Ishikawa (cell line): Measurements from ENCODE around the gene TNS3.
A peak's percentile ranks its signal among the peaks of the same experiment; 100 is the strongest.

Experiments used
- CEBPB ChIP-seq: IDR thresholded peaks from 2 replicates; pipeline ENCODE4 v1.6.1; 2012
- CREB1 ChIP-seq: IDR thresholded peaks from 2 replicates; pipeline ENCODE4 v1.6.1; 2012; ENCODE audit warnings: low read depth
- EGR1 ChIP-seq: IDR thresholded peaks from 2 replicates; pipeline ENCODE4 v1.6.1; 2012
- EP300 ChIP-seq: IDR thresholded peaks from 2 replicates; pipeline ENCODE4 v1.6.1; 2012; ENCODE audit warnings: borderline replicate concordance
- FOXM1 ChIP-seq: IDR thresholded peaks from 2 replicates; pipeline ENCODE4 v1.6.1; 2012; ENCODE audit warnings: low read depth, borderline replicate concordance
- MAX ChIP-seq: IDR thresholded peaks from 2 replicates; pipeline ENCODE4 v1.6.1; 2012
- NFIC ChIP-seq: IDR thresholded peaks from 2 replicates; pipeline ENCODE4 v1.6.1; 2012
- RAD21 ChIP-seq: IDR thresholded peaks from 2 replicates; pipeline ENCODE4 v1.6.1; 2012; ENCODE audit warnings: low read depth
- REST ChIP-seq: IDR thresholded peaks from 2 replicates; pipeline ENCODE4 v1.6.1; 2012; ENCODE audit warnings: low read depth, mild to moderate bottlenecking
- TAF1 ChIP-seq: IDR thresholded peaks from 2 replicates; pipeline ENCODE4 v1.6.1; 2012; ENCODE audit warnings: low read depth, mild to moderate bottlenecking
- TCF12 ChIP-seq: IDR thresholded peaks from 2 replicates; pipeline ENCODE4 v1.6.1; 2012; ENCODE audit warnings: low read depth
- TEAD4 ChIP-seq: IDR thresholded peaks from 2 replicates; pipeline ENCODE4 v1.6.1; 2012
- USF1 ChIP-seq: IDR thresholded peaks from 2 replicates; pipeline ENCODE4 v1.6.1; 2012
- YY1 ChIP-seq: IDR thresholded peaks from 2 replicates; pipeline ENCODE4 v1.6.1; 2012; ENCODE audit warnings: low read depth
- ZBTB7A ChIP-seq: IDR thresholded peaks from 2 replicates; pipeline ENCODE4 v1.6.1; 2012; ENCODE audit warnings: low read depth

The TNS3 gene

GRCh38 chr7:47266799-47267198, 315.1 kb downstream of the TNS3 start:
- TF ChIP-seq FOXM1 = no peak
- TF ChIP-seq NFIC = no peak
- TF ChIP-seq EGR1 = no peak
- TF ChIP-seq REST = no peak
- TF ChIP-seq TAF1 = no peak
- no peak for TF ChIP-seq MAX
- TF ChIP-seq YY1 = no peak
- TF ChIP-seq ZBTB7A = no peak

- TF ChIP-seq EP300 (no peak), CEBPB (peak; percentile 43; the same call in 1 of the 2 replicates), RAD21 (peak; percentile 99), TCF12 (0 out of 2 replicates have a peak, but pooled peaks have one; percentile 11)
Measured at GRCh38 chr7:47266131-47266706, 315.7 kb downstream of the TNS3 start.

- TF ChIP-seq NFIC = no peak
- no peak for TF ChIP-seq EGR1
- no peak for TF ChIP-seq TEAD4
- no peak for TF ChIP-seq TCF12
Measured at GRCh38 chr7:47265621-47266020, 316.3 kb downstream of the TNS3 start.

GRCh38 chr7:47264021-47264651, 317.8 kb downstream of the TNS3 start:
- TF ChIP-seq TEAD4 (no peak), EP300 (no peak), MAX (no peak), CREB1 (no peak), YY1 (no peak), NFIC (no peak), EGR1 (no peak), TCF12 (no peak), FOXM1 (no peak), RAD21 (no peak), USF1 (no peak), CEBPB (no peak), REST (no peak), ZBTB7A (no peak), TAF1 (no peak)

- TF ChIP-seq TCF12 (no peak), EGR1 (no peak), TEAD4 (no peak), REST (no peak), NFIC (no peak), ZBTB7A (no peak), CREB1 (no peak), EP300 (no peak), USF1 (no peak), FOXM1 (no peak), CEBPB (no peak), RAD21 (no peak), TAF1 (no peak), MAX (no peak), YY1 (no peak)
Measured at GRCh38 chr7:47262881-47263280, 319.0 kb downstream of the TNS3 start.
